Rectal smooth muscle tissue (tissue), 1 donor: Measurements from ENCODE around the gene SPOCD1.

Experiments
- H3K27ac ChIP-seq: one replicate; pipeline ENCODE4 v1.7.0; 2013; ENCODE audit warnings: low read depth, low read length, inconsistent platforms
- H3K27me3 ChIP-seq: one replicate; pipeline ENCODE4 v1.7.0; 2013; ENCODE audit warnings: low read length; ENCODE audit not compliant: control insufficient read depth, insufficient read depth
- H3K36me3 ChIP-seq: one replicate; pipeline ENCODE4 v1.7.0; 2013; ENCODE audit warnings: low read length; ENCODE audit not compliant: control insufficient read depth, insufficient read depth
- H3K4me1 ChIP-seq: one replicate; pipeline ENCODE4 v1.7.0; 2013; ENCODE audit warnings: low read length; ENCODE audit not compliant: control insufficient read depth, insufficient read depth
- H3K4me3 ChIP-seq: one replicate; pipeline ENCODE4 v1.7.0; 2013; ENCODE audit warnings: low read length
- H3K9ac ChIP-seq: one replicate; pipeline ENCODE4 v1.7.0; 2013; ENCODE audit warnings: low read length

Gene SPOCD1

GRCh38 chr1:31768939-31769704 is 46.7 kb downstream of the SPOCD1 start:
- Histone ChIP-seq H3K4me3 (no peak overlapping the region), H3K4me1 (no peaks in the 10 kb centered on the region), H3K9ac (no peak overlapping the region), H3K27me3 (peaks cover 24% of the 10 kb centered on the region), H3K36me3 (no peaks in the 10 kb centered on the region), H3K27ac (no peak overlapping the region)

GRCh38 chr1:31768407-31768907 is 47.4 kb downstream of the SPOCD1 start:
- H3K27me3 ChIP-seq = peaks cover 21% of the 10 kb centered on the region
- H3K27ac ChIP-seq = no peak overlapping the region
- no peaks in the 10 kb centered on the region for H3K4me1 ChIP-seq
- no peaks in the 10 kb centered on the region for H3K36me3 ChIP-seq
- no peak overlapping the region for H3K4me3 ChIP-seq
- no peak overlapping the region for H3K9ac ChIP-seq

GRCh38 chr1:31767225-31767624 is 48.6 kb downstream of the SPOCD1 start:
- no peak overlapping the region for H3K27ac ChIP-seq
- H3K4me3 ChIP-seq = no peak overlapping the region
- H3K27me3 ChIP-seq = peaks cover 19% of the 10 kb centered on the region
- no peaks in the 10 kb centered on the region for H3K36me3 ChIP-seq
- no peak overlapping the region for H3K9ac ChIP-seq
- peaks cover 2% of the 10 kb centered on the region for H3K4me1 ChIP-seq

- Histone ChIP-seq H3K27me3 (peaks cover 27% of the 10 kb centered on the region), H3K36me3 (no peaks in the 10 kb centered on the region), H3K4me1 (peaks cover 6% of the 10 kb centered on the region), H3K27ac (no peak overlapping the region), H3K4me3 (no peak overlapping the region), H3K9ac (no peak overlapping the region)
These were observed 50.3 kb downstream of the SPOCD1 start for GRCh38 chr1:31765516-31765915.

- Histone ChIP-seq H3K4me3 (no peak overlapping the region), H3K36me3 (no peaks in the 10 kb centered on the region), H3K9ac (no peak overlapping the region), H3K27ac (no peak overlapping the region), H3K4me1 (peaks cover 6% of the 10 kb centered on the region), H3K27me3 (peaks cover 27% of the 10 kb centered on the region)
These were observed 50.8 kb downstream of the SPOCD1 start for GRCh38 chr1:31765041-31765467.

- H3K9ac ChIP-seq = no peak within 1 kb of the TSS
- H3K4me1 ChIP-seq = peaks cover 6% of the 10 kb centered on the region
- H3K27me3 ChIP-seq = peaks cover 27% of the 10 kb centered on the region
- no peak within 1 kb of the TSS for H3K27ac ChIP-seq
- no peaks in the 10 kb centered on the region for H3K36me3 ChIP-seq
- H3K4me3 ChIP-seq = peak within 1 kb of the TSS; percentile 60
These were observed 51.3 kb downstream of the SPOCD1 start, which contains the start of gene ADGRB2 for GRCh38 chr1:31764312-31765040. ADGRB2 (minus strand) TSS chr1:31764340; CDS start chr1:31757221, 7,119 bp downstream.

GRCh38 chr1:31763671-31764311 is 52.0 kb downstream of the SPOCD1 start:
- Histone ChIP-seq H3K9ac (no peak overlapping the region), H3K4me1 (peaks cover 6% of the 10 kb centered on the region), H3K27me3 (peaks cover 27% of the 10 kb centered on the region), H3K27ac (no peak overlapping the region), H3K4me3 (peak overlapping the region; percentile 60), H3K36me3 (no peaks in the 10 kb centered on the region)

GRCh38 chr1:31762726-31763670 is 52.8 kb downstream of the SPOCD1 start:
- Histone ChIP-seq H3K36me3 (no peaks in the 10 kb centered on the region), H3K4me1 (peaks cover 6% of the 10 kb centered on the region), H3K9ac (no peak overlapping the region), H3K27ac (no peak overlapping the region), H3K27me3 (peaks cover 27% of the 10 kb centered on the region), H3K4me3 (peak overlapping the region; percentile 60)

- peaks cover 27% of the 10 kb centered on the region for H3K27me3 ChIP-seq
- H3K4me3 ChIP-seq = peak overlapping the region; percentile 17
- H3K9ac ChIP-seq = no peak overlapping the region
- peaks cover 6% of the 10 kb centered on the region for H3K4me1 ChIP-seq
- no peak overlapping the region for H3K27ac ChIP-seq
- H3K36me3 ChIP-seq = no peaks in the 10 kb centered on the region
These were observed 53.5 kb downstream of the SPOCD1 start for GRCh38 chr1:31762323-31762722.

GRCh38 chr1:31761883-31762282 is 53.9 kb downstream of the SPOCD1 start:
- Histone ChIP-seq H3K9ac (no peak overlapping the region), H3K36me3 (no peaks in the 10 kb centered on the region), H3K27me3 (peaks cover 27% of the 10 kb centered on the region), H3K4me1 (peaks cover 6% of the 10 kb centered on the region), H3K4me3 (no peak overlapping the region), H3K27ac (no peak overlapping the region)

- peaks cover 27% of the 10 kb centered on the region for H3K27me3 ChIP-seq
- peak overlapping the region; percentile 74 for H3K4me3 ChIP-seq
- H3K27ac ChIP-seq = no peak overlapping the region
- H3K4me1 ChIP-seq = peaks cover 6% of the 10 kb centered on the region
- no peak overlapping the region for H3K9ac ChIP-seq
- no peaks in the 10 kb centered on the region for H3K36me3 ChIP-seq
These were observed 55.1 kb downstream of the SPOCD1 start for GRCh38 chr1:31760471-31761470.
